DOHH2 (cell line): Measurements from ENCODE around the gene LRMDA.

ENCODE experiments used
- CTCF ChIP-seq: fragments of 200-600 bp; sonication (generic); IDR thresholded peaks from one replicate; pipeline ENCODE4 v1.5.1; 2014; ENCODE audit warnings: antibody characterized with exemption, mild to moderate bottlenecking, low read depth, low read length; ENCODE audit not compliant: poor library complexity, severe bottlenecking
- EZH2phosphoT487 ChIP-seq: fragments of 200-600 bp; sonication (generic); IDR thresholded peaks from 2 replicates; pipeline ENCODE4 v1.6.1; 2017; ENCODE audit warnings: borderline replicate concordance, mild to moderate bottlenecking, antibody characterized with exemption, low read length, moderate library complexity, mixed read lengths

GRCh38 chr10:76492026-76492425 is 1060.6 kb downstream of the LRMDA start:
- TF ChIP-seq CTCF (no peak), EZH2phosphoT487 (no peak)
